NT2/D1 (cell line): ENCODE data around the gene RINL.

Source experiments
- DNase-seq: peaks from one replicate; pipeline ENCODE4 v3.0.0-alpha.2; 2011; ENCODE audit warnings: low read depth, low spot score
- H3K27me3 ChIP-seq: 2 replicates; pipeline ENCODE4 v1.6.0; 2011; ENCODE audit warnings: mild to moderate bottlenecking; ENCODE audit not compliant: insufficient read length, insufficient read depth
- H3K36me3 ChIP-seq: 2 replicates; pipeline ENCODE4 v1.6.1; 2011; ENCODE audit warnings: mild to moderate bottlenecking, low read length, mixed read lengths; ENCODE audit not compliant: insufficient read depth, insufficient read length
- H3K4me1 ChIP-seq: 2 replicates; pipeline ENCODE4 v1.5.1; 2011; ENCODE audit not compliant: insufficient read depth, insufficient read length
- H3K4me3 ChIP-seq: 2 replicates; pipeline ENCODE4 v1.5.1; 2011; ENCODE audit warnings: low read depth; ENCODE audit not compliant: insufficient read length
- H3K9ac ChIP-seq: 2 replicates; pipeline ENCODE4 v1.6.0; 2011; ENCODE audit warnings: low read depth; ENCODE audit not compliant: insufficient read length
- H3K9me3 ChIP-seq: 2 replicates; pipeline ENCODE4 v1.5.1; 2011; ENCODE audit warnings: mild to moderate bottlenecking, low read length; ENCODE audit not compliant: insufficient read depth
- SUZ12 ChIP-seq: IDR thresholded peaks from 2 replicates; pipeline ENCODE4 v1.6.1; 2011; ENCODE audit not compliant: insufficient read length, insufficient read depth; ENCODE audit errors: extremely low read depth
- YY1 ChIP-seq: IDR thresholded peaks from 2 replicates; pipeline ENCODE4 v1.6.1; 2011; ENCODE audit not compliant: insufficient read length, insufficient read depth
- ZNF274 ChIP-seq: IDR thresholded peaks from 2 replicates; pipeline ENCODE4 v1.6.1; 2011; ENCODE audit warnings: mild to moderate bottlenecking, low read depth, low read length

RINL gene

DNA sequence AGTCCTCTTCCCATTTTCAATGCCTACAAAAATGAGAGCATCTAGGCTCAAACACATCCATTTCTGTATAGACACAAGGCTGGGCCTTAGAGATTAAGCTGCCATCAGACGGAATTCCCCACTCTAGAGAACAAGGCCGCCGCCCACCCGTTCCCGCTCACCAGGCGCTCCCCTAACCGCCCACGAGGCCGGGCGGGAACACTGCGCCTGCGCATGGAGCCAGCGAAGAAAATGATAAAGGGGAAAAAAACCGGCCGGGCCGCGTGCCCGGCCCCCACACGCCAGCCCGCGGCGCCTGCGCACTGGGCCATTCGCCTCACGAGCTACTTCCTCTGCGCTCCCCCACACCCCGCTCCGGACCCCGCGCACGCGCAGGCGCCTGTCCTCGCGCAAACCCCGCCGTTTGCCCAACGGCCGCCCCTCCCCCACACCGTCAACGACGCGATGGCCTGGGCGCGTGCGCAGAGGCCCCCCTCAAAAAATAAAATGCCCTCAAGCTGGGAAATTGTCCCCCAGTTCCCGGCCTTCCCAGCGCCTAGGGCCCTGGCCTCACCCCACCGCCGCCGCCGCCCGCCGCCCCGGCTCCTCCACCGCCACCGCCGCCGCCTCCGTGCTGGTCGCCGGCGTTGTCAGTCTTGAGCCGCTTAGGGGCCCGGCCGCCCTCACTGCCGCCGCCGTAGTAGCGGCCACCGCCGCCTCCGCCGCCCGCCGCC lies 28.8 kb downstream of the RINL start:
- H3K36me3 ChIP-seq, result peaks cover 45% of the 10 kb centered on the region
- no peaks in the 10 kb centered on the region for H3K27me3 ChIP-seq
- TF ChIP-seq YY1, result no peak
- no peak for TF ChIP-seq SUZ12
- TF ChIP-seq ZNF274, result no peak
- H3K9ac ChIP-seq, result peak overlapping the region; percentile 89
- H3K4me1 ChIP-seq, result peaks cover 6% of the 10 kb centered on the region
- no peaks in the 10 kb centered on the region for H3K9me3 ChIP-seq
- peak; percentile 77 for DNase-seq
- peak overlapping the region; percentile 69 for H3K4me3 ChIP-seq

DNA sequence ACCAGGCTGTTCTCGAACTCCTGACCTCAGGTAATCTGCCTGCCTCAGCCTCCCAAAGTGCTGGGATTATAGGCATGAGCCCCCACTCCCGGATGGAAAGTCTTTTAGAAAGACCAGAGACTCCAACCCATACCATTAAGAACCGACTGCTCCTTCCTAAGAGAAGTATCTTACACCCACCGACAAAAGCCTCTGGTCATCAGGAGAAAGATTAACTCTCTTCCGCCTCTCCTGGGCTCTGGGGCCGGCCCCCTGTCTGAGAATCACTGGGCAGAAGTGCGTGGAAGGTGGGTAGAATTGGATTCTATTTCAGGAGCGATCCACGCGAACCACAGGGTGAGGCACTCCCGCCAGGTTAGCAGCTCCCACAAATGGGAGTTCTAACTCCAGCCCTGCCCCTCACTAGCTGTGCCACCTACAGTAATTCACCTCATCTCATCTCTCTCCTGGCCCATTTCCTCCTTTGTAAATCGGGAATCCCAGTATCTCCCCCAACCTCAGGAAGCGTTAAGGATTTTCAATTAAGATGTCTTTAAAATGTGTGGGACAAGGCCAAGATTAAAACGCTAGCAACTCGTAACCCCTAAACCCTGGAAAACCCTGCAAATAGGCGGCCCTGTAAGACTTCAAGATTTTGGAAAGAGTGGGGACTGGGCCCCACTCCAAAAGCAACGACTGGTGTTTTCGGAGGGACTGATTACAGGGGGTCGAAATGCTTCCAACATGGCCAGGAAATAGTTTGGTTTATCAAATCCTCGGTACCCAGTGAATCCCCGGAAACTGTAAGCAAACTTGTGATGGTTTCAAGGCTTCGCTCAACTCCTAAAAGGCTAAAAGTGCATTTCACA lies 29.6 kb downstream of the RINL start:
- TF ChIP-seq SUZ12 (no peak), ZNF274 (no peak), YY1 (no peak)
- Histone ChIP-seq H3K27me3 (no peaks in the 10 kb centered on the region), H3K9ac (peak overlapping the region; percentile 89), H3K4me1 (peaks cover 6% of the 10 kb centered on the region), H3K9me3 (no peaks in the 10 kb centered on the region), H3K36me3 (peaks cover 53% of the 10 kb centered on the region), H3K4me3 (peak overlapping the region; percentile 69)
- DNase-seq, result no peak

DNA sequence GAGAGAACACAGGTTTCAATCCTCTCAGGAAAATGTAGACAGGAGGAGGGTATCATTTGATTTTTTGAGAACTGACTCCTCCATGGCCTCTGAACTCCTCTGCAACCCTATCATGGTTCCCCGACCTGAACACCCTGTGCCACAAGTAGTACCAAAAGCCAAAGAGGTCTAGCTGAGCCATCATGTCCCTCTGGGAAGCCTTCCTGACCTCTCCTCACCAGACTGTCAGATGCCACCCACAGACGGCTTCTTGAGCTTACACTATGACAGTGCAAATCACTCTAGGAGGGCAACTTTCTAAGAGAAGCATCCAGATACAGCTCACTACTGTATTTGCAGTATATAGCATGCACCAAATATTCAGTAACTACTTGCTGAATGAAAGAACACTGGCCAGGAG lies 32.0 kb downstream of the RINL start:
- Histone ChIP-seq H3K9me3 (no peaks in the 10 kb centered on the region), H3K36me3 (peaks cover 77% of the 10 kb centered on the region), H3K4me3 (no peak overlapping the region), H3K9ac (no peak overlapping the region), H3K4me1 (peaks cover 12% of the 10 kb centered on the region), H3K27me3 (no peaks in the 10 kb centered on the region)
- no peak for TF ChIP-seq SUZ12
- TF ChIP-seq YY1, result no peak
- no peak for TF ChIP-seq ZNF274
- no peak for DNase-seq

DNA sequence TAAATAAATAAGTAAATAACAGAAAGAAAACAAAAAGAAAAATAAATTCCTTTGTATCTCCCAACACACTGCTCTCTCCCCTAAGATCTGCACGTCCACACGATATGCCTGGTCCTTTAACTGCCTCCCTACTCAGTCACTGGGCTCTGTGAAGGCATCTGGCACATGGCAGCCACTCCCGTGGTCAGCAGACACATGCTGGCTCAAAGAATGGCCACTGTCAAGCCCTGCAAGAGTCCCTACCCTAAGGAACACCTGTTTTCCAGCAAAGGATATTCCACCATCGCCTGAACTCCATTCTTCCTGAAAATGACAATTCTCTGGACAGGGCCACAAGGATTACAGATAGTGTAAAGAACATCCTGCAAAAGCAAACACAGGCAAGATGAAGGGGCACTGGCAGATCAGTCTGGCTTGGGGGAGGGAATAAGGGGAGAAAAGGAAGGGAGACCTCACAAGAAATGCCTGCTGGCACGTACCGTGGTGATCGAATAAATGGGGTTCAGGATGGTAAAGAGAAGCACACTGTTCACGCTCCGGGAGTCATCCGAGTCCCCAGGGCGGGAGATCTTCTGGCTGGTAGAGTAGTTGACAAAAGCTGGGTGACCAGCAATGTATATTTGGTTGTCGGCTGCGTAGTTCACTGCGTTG lies 32.6 kb downstream of the RINL start:
- Histone ChIP-seq H3K9me3 (no peaks in the 10 kb centered on the region), H3K4me3 (no peak overlapping the region), H3K36me3 (peaks cover 83% of the 10 kb centered on the region), H3K27me3 (no peaks in the 10 kb centered on the region), H3K4me1 (peaks cover 10% of the 10 kb centered on the region), H3K9ac (no peak overlapping the region)
- no peak for TF ChIP-seq ZNF274
- DNase-seq, result no peak

DNA sequence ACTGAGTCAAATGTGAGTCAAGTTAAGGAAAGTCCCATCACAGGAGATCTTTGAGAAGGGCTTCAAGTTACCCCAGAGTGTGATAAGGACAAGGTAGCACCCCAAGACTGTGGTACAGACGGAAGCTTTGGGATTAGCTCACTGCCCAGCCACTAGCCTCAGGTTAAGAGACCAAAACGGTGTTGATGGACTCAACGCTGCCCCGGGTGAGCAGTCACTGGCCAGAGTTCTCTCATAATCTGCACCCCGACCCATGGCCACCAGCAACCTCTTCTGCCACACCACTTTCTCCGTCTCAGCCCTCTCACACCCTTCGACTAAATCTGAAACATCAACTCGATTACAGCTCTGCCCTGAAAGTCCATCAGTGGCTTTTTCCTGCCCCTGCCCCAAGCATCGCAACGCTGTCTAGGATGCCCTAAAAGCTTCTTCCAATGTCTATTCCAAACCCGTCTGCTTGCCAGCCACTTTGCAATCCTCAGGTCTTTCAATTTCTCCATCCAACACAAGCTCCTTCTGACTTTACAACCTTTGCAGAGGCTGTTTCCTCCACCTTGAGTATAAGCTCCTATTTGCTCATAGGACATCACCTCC lies 33.9 kb downstream of the RINL start:
- peaks cover 10% of the 10 kb centered on the region for H3K4me1 ChIP-seq
- H3K9ac ChIP-seq, result no peak overlapping the region
- DNase-seq, result no peak
- no peaks in the 10 kb centered on the region for H3K9me3 ChIP-seq
- H3K27me3 ChIP-seq, result no peaks in the 10 kb centered on the region
- peaks cover 94% of the 10 kb centered on the region for H3K36me3 ChIP-seq
- no peak overlapping the region for H3K4me3 ChIP-seq
- no peak for TF ChIP-seq SUZ12
- TF ChIP-seq YY1, result no peak
- no peak for TF ChIP-seq ZNF274

DNA sequence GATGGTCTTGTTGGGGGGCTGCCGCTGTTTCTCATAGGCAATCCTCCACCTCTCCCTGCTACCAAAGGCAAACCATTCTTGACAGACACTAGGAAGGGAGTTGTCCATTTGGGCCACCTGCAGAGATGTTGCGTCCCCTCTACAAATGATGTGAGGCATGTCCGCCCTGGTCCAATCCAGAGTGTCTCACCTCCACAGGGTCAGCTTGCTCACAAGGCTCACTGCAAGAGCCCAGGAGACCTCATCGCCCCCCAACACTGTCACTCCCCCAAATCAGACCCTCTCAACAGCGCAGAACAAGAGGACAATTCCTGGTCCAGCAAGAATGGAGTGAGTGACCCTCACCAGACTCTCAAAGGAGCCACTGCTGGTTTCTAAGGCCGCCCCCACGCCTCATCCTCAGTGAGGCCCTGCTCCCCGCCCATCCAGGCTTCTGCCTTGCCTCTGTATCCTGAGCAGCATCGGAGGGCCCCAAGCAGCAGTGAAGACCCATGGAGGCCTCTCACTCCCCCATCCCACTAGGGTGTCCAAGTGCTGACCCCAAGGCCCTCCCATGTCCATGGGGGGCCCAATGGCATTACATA lies 34.8 kb downstream of the RINL start:
- peaks cover 11% of the 10 kb centered on the region for H3K4me1 ChIP-seq
- H3K36me3 ChIP-seq, result peaks cover 96% of the 10 kb centered on the region
- TF ChIP-seq YY1 (no peak), SUZ12 (no peak), ZNF274 (no peak)

DNA sequence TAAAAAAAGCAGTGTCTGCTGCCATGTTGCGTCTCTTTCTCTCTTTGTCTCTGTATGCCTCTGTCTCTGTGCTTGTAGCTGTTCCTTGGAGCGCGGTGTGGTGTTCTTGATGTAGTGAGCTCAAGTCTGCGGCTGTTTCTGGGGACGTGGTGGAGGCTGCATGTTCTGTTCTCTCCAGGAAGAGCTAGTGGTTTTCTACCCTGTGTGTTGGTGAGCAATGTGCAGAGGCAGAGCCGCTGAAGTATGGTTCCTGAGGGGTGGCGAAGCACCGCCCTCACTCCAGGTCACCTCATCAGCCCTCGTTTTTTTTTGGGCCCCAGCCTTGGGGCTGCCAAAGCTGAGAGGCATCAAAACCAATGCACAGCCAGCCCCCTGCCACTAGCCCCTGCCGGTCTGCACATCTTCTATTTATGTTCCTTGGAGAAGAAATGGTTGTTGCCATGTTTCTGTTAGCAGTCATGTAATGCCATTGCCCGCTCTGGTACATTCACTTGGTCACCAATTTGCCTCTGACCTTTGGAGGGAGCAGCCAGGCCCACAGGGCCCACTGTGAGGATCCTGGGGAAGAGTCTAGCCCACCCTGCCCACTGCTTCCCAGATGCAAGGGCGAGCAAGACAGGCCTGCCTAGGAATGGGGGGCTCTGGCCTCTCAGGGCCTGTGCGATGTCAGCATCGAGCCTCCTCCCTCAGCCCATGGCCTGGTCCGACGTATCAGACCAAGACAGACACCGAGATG lies 35.5 kb downstream of the RINL start:
- DNase-seq, result no peak
- no peaks in the 10 kb centered on the region for H3K9me3 ChIP-seq
- peak overlapping the region; percentile 57 for H3K9ac ChIP-seq
- H3K4me3 ChIP-seq, result no peak overlapping the region
- no peaks in the 10 kb centered on the region for H3K27me3 ChIP-seq
- H3K4me1 ChIP-seq, result peaks cover 13% of the 10 kb centered on the region
- TF ChIP-seq YY1, result no peak
- H3K36me3 ChIP-seq, result peaks cover 98% of the 10 kb centered on the region

More for the DNA sequence above, 34.8 kb downstream of the RINL start:
- DNase-seq, result no peak
- Histone ChIP-seq H3K4me3 (no peak overlapping the region), H3K9ac (peak overlapping the region; percentile 57), H3K27me3 (no peaks in the 10 kb centered on the region), H3K9me3 (no peaks in the 10 kb centered on the region)
